Caco-2 (cell line): ENCODE data around the gene TAF8. TPM values are rescaled to one million over a fixed set of nuclear protein-coding genes. Genes with fewer than 3 reads are reported as not detected.

Experiments used
- BruUV-seq: library from RNA; stranded (reverse); fragments of 400-500 nt; replicated peaks from 2 replicates; lab custom pipeline; 2021; lab: Mats Ljungman, UMichigan
- CTCF ChIA-PET: fragments of 300-600 bp; sonication (Branson Sonifier 250); formaldehyde crosslinking; loops from one replicate; lab custom pipeline; 2022; ENCODE audit warnings: antibody characterized with exemption; lab: Charles Lee
- POLR2A ChIA-PET: fragments of 300-600 bp; sonication (Branson Sonifier 250); formaldehyde crosslinking; loops from one replicate; lab custom pipeline; 2022; ENCODE audit warnings: antibody characterized with exemption; lab: Charles Lee
- DNase-seq, 2 experiments: peaks; one replicate each; pipeline versions ENCODE4 v3.0.0 to v3.0.0-alpha.2; 2020 to 2022
- H3K27me3 ChIP-seq: replicated peaks from 2 replicates; pipeline ENCODE4 v1.6.0; 2011; ENCODE audit warnings: low read length; ENCODE audit not compliant: control insufficient read depth, insufficient read depth
- H3K36me3 ChIP-seq: 2 replicates; pipeline ENCODE4 v1.5.1; 2011; ENCODE audit warnings: low read length; ENCODE audit not compliant: control insufficient read depth, insufficient read depth
- H3K4me1 ChIP-seq: fragments of 250-450 bp; sonication (Bioruptor Pico); 2 replicates; pipeline ENCODE4 v1.5.1; 2020; ENCODE audit warnings: mild to moderate bottlenecking
- H3K4me3 ChIP-seq: 2 replicates; pipeline ENCODE4 v1.5.1; 2011; ENCODE audit warnings: low read depth, mild to moderate bottlenecking, control low read depth, low read length
- H3K9me3 ChIP-seq: fragments of 250-450 bp; sonication (Bioruptor Pico); 2 replicates; pipeline ENCODE4 v1.5.1; 2020; ENCODE audit warnings: mild to moderate bottlenecking, moderate library complexity
- H3K27ac Mint-ChIP-seq: one replicate; pipeline ENCODE4 v1.8.0; 2022; ENCODE audit warnings: mixed read lengths; ENCODE audit not compliant: unreplicated experiment
- H3K27me3 Mint-ChIP-seq: one replicate; pipeline ENCODE4 v1.8.0; 2022; ENCODE audit warnings: mixed read lengths; ENCODE audit not compliant: insufficient read depth, unreplicated experiment
- H3K36me3 Mint-ChIP-seq: one replicate; pipeline ENCODE4 v1.8.0; 2022; ENCODE audit warnings: mild to moderate bottlenecking, mixed read lengths; ENCODE audit not compliant: insufficient read depth, unreplicated experiment
- H3K4me1 Mint-ChIP-seq: one replicate; pipeline ENCODE4 v1.8.0; 2022; ENCODE audit warnings: low read depth, mixed read lengths; ENCODE audit not compliant: unreplicated experiment
- H3K4me3 Mint-ChIP-seq: one replicate; pipeline ENCODE4 v1.8.0; 2022; ENCODE audit warnings: mild to moderate bottlenecking, moderate library complexity, mixed read lengths; ENCODE audit not compliant: unreplicated experiment
- H3K9me3 Mint-ChIP-seq: one replicate; pipeline ENCODE4 v1.8.0; 2022; ENCODE audit warnings: mixed read lengths; ENCODE audit not compliant: unreplicated experiment
- CTCF ChIP-seq, 2 experiments: fragments of 200-600 bp in 1 of 2; IDR thresholded peaks; 1 replicate in 1 of 2; 2 replicates in 1 of 2; pipeline versions ENCODE4 v1.5.1 to v1.8.0; 2011 to 2022; ENCODE audit warnings: antibody characterized with exemption in 1 of 2, control low read depth in 1 of 2, inconsistent platforms in 1 of 2, low read depth in 1 of 2, low read length in 1 of 2, mild to moderate bottlenecking in 1 of 2, moderate library complexity in 1 of 2; ENCODE audit not compliant: insufficient read depth in 1 of 2, severe bottlenecking in 1 of 2, unreplicated experiment in 1 of 2
- intact Hi-C: fragments of 100-400 bp; cut with micrococcal nuclease; formaldehyde crosslinking; loops from one replicate; pipeline ENCODE4 v1.10.0; 2022; ENCODE audit not compliant: unreplicated experiment
- total RNA-seq: library from RNA; stranded (reverse); gene quantifications from 2 replicates; pipeline ENCODE4 v1.2.3, GENCODE V29; 2022

TAF8 gene
- total RNA-seq, 1 experiment from 2014 or later, result 37.7 TPM

GRCh38 chr6:42078386-42078785, 28.1 kb downstream of the TAF8 start:
- POLR2A ChIA-PET, result no interaction called here

GRCh38 chr6:42079941-42080464, 29.7 kb downstream of the TAF8 start:
- no peak overlapping the region for H3K4me3 ChIP-seq
- H3K36me3 ChIP-seq, result peaks cover 3% of the 10 kb centered on the region
- H3K27me3 ChIP-seq, result no peaks in the 10 kb centered on the region
- Mint-ChIP-seq H3K4me3 (no peak overlapping the region), H3K27me3 (no peaks in the 10 kb centered on the region), H3K27ac (no peak overlapping the region), H3K4me1 (no peaks in the 10 kb centered on the region), H3K9me3 (no peaks in the 10 kb centered on the region), H3K36me3 (peaks cover 21% of the 10 kb centered on the region)
- intact Hi-C loops, result no loop called here
- H3K9me3 ChIP-seq, result no peaks in the 10 kb centered on the region
- H3K4me1 ChIP-seq, result no peaks in the 10 kb centered on the region
- BruUV-seq, result no TSS peak
- CTCF ChIA-PET, result interaction anchor here (0.6 kb wide), 1 partner anchor 216 kb away, joined by 3 read pairs; no protein-coding TSS in a partner anchor
- POLR2A ChIA-PET, result no interaction called here
- DNase-seq, result no peak
- TF ChIP-seq CTCF (IDR thresholded peaks at IDR 0.05; ENCODE audit: insufficient read depth in 1 of 2, low read depth in 1 of 2, low read length in 1 of 2, severe bottlenecking in 1 of 2, unreplicated experiment in 1 of 2), result no peak

More at GRCh38 chr6:42078386-42078785, 28.1 kb downstream of the TAF8 start:
- Mint-ChIP-seq H3K36me3 (peaks cover 28% of the 10 kb centered on the region), H3K27me3 (no peaks in the 10 kb centered on the region), H3K27ac (no peak overlapping the region), H3K9me3 (no peaks in the 10 kb centered on the region), H3K4me1 (no peaks in the 10 kb centered on the region), H3K4me3 (no peak overlapping the region)
- CTCF ChIA-PET, result no interaction called here
- no peak for DNase-seq
- TSS peak; percentile 15 for BruUV-seq
- TF ChIP-seq CTCF (IDR thresholded peaks at IDR 0.05; ENCODE audit: insufficient read depth in 1 of 2, low read depth in 1 of 2, low read length in 1 of 2, severe bottlenecking in 1 of 2, unreplicated experiment in 1 of 2), result no peak
- intact Hi-C loops, result no loop called here
- no peaks in the 10 kb centered on the region for H3K27me3 ChIP-seq
- no peak overlapping the region for H3K4me3 ChIP-seq
- H3K36me3 ChIP-seq, result peaks cover 3% of the 10 kb centered on the region
- H3K9me3 ChIP-seq, result no peaks in the 10 kb centered on the region
- H3K4me1 ChIP-seq, result no peaks in the 10 kb centered on the region

- no peak for TF ChIP-seq CTCF (IDR thresholded peaks at IDR 0.05; ENCODE audit: insufficient read depth in 1 of 2, low read depth in 1 of 2, low read length in 1 of 2, severe bottlenecking in 1 of 2, unreplicated experiment in 1 of 2)
- H3K27me3 Mint-ChIP-seq, result no peaks in the 10 kb centered on the region
- Histone ChIP-seq H3K4me3 (no peak overlapping the region), H3K27me3 (no peaks in the 10 kb centered on the region), H3K4me1 (peaks cover 11% of the 10 kb centered on the region), H3K36me3 (no peaks in the 10 kb centered on the region; the same call in 1 of the 2 replicates), H3K9me3 (no peaks in the 10 kb centered on the region)
- H3K9me3 Mint-ChIP-seq, result no peaks in the 10 kb centered on the region
- H3K4me3 Mint-ChIP-seq, result no peak overlapping the region
- no peak for DNase-seq
- POLR2A ChIA-PET, result no interaction called here
- BruUV-seq, result no TSS peak
- H3K36me3 Mint-ChIP-seq, result peaks cover 12% of the 10 kb centered on the region
- CTCF ChIA-PET, result no interaction called here
- no peak overlapping the region for H3K27ac Mint-ChIP-seq
- intact Hi-C loops, result no loop called here
- no peaks in the 10 kb centered on the region for H3K4me1 Mint-ChIP-seq
Measured at GRCh38 chr6:42083530-42083929, 33.2 kb downstream of the TAF8 start.
